GM10248 (cell line): ENCODE results near the gene CORO1A.
"Not testable (repeated sequence)": the region's sequence is repeated elsewhere in the genome, so short reads cannot be mapped to it uniquely, and the experiment has no call there.

Experiments
- CTCF ChIA-PET: fragments of 300-600 bp; sonication (Branson Sonifier 250); formaldehyde crosslinking; extraction: SDS; loops from one replicate; lab custom pipeline; 2021; ENCODE audit warnings: antibody characterized with exemption; lab: Yijun Ruan, JAX
- POLR2A ChIA-PET: fragments of 350-650 bp; sonication (Branson Sonifier 250); formaldehyde crosslinking; extraction: SDS; loops from one replicate; lab custom pipeline; 2020; ENCODE audit warnings: antibody characterized with exemption; lab: Yijun Ruan, JAX
- DNase-seq: peaks from one replicate; pipeline ENCODE4 v3.0.0; 2012; ENCODE audit errors: extremely low spot score
- TF ChIP-seq, protein P1 (sequence below): IDR thresholded peaks from 2 replicates; pipeline ENCODE4 v1.5.1; 2012; ENCODE audit warnings: mild to moderate bottlenecking, low read depth; ENCODE audit errors: extremely low read depth, missing control alignments, control extremely low read depth

Gene CORO1A

DNA sequence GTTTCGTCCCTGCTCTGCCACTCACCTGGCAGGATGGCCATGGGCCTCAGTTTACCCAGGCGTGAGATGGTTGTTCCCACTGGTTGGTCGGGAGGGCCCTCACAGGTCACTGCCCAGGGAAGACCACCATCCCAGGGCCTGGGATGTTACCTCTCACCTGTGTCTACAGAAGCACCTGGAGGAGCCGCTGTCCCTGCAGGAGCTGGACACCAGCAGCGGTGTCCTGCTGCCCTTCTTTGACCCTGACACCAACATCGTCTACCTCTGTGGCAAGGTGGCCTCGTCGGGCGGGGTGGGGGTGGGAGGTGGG, 4.1 kb downstream of the CORO1A start:
- TF ChIP-seq, protein P1, sequence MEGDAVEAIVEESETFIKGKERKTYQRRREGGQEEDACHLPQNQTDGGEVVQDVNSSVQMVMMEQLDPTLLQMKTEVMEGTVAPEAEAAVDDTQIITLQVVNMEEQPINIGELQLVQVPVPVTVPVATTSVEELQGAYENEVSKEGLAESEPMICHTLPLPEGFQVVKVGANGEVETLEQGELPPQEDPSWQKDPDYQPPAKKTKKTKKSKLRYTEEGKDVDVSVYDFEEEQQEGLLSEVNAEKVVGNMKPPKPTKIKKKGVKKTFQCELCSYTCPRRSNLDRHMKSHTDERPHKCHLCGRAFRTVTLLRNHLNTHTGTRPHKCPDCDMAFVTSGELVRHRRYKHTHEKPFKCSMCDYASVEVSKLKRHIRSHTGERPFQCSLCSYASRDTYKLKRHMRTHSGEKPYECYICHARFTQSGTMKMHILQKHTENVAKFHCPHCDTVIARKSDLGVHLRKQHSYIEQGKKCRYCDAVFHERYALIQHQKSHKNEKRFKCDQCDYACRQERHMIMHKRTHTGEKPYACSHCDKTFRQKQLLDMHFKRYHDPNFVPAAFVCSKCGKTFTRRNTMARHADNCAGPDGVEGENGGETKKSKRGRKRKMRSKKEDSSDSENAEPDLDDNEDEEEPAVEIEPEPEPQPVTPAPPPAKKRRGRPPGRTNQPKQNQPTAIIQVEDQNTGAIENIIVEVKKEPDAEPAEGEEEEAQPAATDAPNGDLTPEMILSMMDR, result no peak
- ChIA-PET POLR2A (no interaction called here), CTCF (interaction anchor here (0.8 to 3.6 kb wide), 2 partner anchors 95 to 212 kb away, joined by 3 to 17 read pairs; partner anchors contain the start of gene TBX6)
- no peak for DNase-seq

DNA sequence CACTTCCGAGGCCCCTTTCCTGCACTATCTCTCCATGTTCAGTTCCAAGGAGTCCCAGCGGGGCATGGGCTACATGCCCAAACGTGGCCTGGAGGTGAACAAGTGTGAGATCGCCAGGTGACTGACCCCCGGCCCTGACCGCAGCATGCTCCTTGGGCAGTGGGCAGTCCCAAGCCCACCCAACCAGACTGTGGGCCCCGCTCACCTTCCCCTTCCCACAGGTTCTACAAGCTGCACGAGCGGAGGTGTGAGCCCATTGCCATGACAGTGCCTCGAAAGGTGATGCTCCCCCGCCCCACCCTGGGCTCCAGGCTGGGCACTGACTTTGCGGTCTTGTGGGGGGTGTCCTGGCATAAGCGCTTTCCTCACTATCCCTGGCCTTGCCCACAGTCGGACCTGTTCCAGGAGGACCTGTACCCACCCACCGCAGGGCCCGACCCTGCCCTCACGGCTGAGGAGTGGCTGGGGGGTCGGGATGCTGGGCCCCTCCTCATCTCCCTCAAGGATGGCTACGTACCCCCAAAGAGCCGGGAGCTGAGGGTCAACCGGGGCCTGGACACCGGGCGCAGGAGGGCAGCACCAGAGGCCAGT, 4.7 kb downstream of the CORO1A start:
- CTCF ChIA-PET, result interaction anchor here (0.8 kb wide), 1 partner anchor 212 kb away, joined by 3 read pairs; no protein-coding TSS in a partner anchor
- POLR2A ChIA-PET, result no interaction called here
- TF ChIP-seq, protein P1, result no peak
- DNase-seq, result no peak

DNA sequence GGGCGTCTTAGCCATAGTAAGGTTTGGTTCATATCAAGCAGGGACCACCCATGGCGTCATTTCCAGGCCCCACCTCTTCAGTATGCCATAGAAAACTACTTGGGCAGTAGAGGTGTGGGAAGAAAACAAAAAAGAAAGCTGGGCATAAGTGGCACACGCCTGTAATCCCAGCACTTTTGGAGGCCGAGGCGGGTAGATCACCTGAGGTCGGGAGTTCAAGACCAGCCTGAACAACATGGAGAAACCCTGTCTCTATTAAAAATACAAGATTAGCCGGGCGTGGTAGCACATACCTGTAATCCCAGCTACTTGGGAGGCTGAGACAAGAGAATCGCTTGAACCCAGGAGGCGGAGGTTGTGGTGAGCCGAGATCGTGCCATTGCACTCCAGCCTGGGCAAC, 7.8 kb downstream of the CORO1A start:
- POLR2A ChIA-PET, CTCF ChIA-PET, DNase-seq: not testable (repeated sequence)

DNA sequence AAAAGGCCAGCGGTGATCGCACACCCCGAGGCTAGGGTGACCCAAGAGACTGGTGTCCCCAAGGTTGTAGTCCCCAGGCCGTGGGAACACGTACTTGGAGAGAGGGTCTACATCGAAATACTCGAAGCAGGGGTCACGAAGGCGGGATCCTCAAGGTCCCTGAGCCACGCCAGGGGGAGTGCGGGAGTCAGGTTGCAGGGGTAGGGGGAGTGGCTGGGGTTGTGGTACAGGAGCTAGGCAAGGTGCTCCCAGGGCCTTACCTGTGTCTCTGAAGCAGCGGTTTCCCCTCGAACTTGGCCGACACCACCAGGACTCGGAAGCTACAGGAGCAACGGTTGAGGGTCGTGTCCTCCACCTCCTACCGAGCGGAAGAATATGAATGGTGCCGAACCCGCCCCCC, 9.7 kb downstream of the CORO1A start:
- DNase-seq, CTCF ChIA-PET, POLR2A ChIA-PET: not testable (repeated sequence)

DNA sequence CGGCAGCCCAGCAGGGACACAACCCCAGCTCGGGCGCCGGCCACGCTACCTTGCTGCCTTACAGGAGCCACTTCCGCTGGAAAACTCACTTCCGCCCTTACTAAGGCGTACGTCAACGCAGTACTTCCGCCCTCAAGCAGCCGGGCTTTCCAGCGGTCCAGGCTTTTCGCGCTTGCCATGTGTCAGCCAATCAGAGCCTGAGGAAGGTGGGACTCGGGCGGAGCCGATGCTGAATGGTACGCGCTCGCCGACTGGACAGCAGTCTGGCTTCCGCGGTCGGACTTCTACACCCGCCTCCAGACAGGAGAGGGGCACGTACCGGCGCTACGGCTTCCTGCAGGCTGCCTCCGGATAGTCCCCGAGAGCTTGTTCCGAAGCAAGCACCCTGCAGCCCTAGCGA, 10.2 kb downstream of the CORO1A start, which contains the start of the genes BOLA2B and SLX1A:
Gene BOLA2B (minus strand): TSS at position 52 of the 400 bp plus-strand sequence. CDS start 71 bp downstream, outside the sequence.
Gene SLX1A (plus strand): TSS at position 261 of the 400 bp plus-strand sequence. CDS start 210 bp downstream, outside the sequence.
- POLR2A ChIA-PET, DNase-seq, CTCF ChIA-PET: not testable (repeated sequence)

DNA sequence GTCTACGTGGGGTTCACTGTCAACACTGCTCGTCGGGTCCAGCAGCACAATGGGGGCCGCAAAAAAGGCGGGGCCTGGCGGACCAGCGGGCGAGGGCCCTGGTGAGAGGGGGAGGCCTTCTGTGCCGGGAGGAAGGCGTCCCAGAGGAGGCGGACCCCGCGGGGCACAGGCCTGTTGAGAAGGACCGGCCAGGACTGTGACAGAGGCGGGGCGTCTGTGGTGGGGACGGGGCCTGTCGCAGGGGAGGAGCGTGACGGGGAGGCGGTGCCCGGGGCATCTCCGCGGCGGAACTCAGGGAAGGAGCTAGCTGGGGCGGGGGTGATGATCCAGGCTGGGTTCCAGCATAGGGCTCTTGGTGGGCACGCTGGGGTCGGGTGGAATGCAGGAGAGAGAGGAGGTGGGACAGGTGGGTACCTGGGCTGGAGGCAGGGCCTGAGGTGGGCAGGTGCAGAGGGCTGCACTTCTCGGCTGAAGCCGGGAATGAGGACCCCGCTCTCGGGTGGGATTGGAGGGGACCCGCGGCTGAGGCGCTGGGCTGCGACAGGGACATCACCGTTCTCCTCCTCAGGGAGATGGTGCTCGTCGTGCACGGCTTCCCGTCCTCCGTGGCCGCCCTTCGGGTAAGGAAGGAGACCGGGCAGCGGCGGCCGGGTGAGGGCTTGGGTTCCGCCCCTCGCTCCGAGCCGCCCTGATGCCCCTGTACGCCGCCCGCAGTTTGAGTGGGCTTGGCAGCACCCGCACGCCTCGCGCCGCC, 10.9 kb downstream of the CORO1A start:
- DNase-seq, CTCF ChIA-PET, POLR2A ChIA-PET: not testable (repeated sequence)

DNA sequence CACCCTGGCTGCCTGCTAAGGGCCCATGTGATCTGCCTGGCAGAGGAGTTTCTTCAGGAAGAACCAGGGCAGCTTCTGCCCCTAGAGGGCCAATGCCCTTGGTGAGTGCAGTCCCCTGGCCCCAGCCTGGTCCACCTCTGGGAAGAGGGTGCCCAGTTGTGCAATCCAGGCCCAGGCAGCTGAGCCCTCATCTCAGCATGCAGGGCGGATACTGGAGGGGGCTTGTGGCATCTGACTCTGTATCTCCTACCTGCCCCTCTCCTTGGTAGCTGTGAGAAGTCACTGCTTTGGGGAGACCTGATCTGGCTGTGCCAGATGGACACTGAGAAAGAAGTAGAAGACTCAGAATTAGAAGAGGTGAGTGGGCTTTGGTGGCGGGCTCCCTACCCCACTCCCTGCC, 13.6 kb downstream of the CORO1A start:
- POLR2A ChIA-PET, DNase-seq, CTCF ChIA-PET: not testable (repeated sequence)

DNA sequence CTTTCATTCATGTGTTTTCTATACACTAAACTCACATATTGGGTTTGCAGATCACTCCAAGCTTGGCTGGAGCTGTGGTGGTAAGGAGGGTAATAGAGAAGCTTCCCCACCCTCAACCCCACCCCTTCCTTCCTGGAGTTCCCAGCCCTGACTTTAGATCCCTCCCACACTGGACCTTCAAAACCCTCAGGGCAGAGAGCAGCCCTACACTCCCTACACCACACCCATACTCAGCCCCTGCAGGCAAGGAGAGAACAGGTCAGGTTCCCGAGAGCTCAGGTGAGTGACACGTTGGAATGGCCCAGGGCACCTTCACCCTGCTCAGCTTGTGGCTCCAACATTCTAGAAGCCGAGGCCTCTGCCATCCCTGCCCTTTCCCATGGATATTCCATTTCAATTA, 15.6 kb downstream of the CORO1A start, which contains the start of gene SULT1A3:
Gene SULT1A3 (plus strand): TSS at position 207 of the 400 bp plus-strand sequence. CDS start 1,474 bp downstream, outside the sequence.
- POLR2A ChIA-PET, CTCF ChIA-PET, DNase-seq: not testable (repeated sequence)

DNA sequence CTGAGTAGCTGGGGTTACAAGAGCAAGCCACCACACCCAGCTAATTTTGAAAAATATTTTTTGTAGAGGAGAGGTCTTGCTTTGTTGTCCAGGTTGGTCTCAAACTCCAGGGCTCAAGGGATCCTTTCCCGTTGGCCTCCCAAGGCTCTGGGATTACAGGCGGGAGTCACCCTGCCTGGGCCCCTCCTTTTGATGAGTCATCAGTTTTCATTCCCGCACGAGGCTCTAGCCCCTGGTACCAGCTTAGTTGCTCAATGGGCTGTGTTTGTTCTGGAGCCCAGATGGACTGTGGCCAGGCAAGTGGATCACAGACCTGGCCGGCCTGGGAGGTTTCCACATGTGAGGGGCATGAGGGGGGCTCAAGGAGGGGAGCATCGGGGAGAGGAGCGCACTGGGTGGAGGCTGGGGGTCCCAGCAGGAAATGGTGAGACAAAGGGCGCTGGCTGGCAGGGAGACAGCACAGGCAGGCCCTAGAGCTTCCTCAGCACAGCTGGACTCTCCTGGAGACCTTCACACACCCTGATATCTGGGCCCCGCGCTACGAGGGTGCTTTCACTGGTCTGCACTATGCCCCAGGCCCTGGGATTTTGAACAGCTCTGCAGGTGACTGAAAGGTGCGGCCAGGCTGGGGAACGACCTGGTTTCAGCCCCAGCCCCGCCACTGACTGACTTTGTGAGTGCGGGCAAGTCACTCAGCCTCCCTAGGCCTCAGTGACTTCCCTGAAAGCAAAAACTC, 16.4 kb downstream of the CORO1A start:
- DNase-seq, POLR2A ChIA-PET, CTCF ChIA-PET: not testable (repeated sequence)

DNA sequence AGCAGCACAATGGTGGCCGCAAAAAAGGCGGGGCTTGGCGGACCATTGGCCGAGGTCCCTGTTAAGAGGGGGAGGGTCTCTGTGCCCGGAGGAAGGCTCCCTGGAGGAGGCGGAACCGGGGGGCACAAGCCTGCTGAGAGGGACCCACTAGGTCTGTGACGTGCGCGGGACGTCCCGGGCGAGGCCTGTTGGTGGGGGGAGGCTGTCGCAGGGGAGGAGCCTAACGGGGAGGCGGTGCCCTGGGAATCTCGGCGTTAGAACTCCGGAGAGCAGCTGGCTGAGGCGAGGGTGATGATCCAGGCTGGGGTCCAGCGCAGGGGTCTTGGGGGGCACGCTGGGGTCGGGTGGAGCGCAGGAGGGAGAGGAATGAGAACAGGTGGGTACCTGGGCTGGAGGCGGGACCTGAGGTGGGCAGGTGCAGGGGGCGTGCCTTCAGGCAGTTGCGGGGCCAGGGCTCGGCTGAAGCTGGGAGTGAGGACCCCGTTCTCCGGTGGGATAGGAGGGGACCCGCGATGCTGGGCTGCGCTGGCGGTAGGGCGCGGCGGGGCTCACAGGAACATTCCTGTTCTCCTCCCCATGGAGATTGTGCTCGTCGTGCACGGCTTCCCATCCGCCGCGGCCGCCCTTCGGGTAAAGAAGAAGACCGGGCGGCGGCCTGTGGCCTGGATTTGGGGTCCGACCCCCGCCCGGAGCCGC, 22.3 kb downstream of the CORO1A start:
- DNase-seq, POLR2A ChIA-PET, CTCF ChIA-PET: not testable (repeated sequence)

DNA sequence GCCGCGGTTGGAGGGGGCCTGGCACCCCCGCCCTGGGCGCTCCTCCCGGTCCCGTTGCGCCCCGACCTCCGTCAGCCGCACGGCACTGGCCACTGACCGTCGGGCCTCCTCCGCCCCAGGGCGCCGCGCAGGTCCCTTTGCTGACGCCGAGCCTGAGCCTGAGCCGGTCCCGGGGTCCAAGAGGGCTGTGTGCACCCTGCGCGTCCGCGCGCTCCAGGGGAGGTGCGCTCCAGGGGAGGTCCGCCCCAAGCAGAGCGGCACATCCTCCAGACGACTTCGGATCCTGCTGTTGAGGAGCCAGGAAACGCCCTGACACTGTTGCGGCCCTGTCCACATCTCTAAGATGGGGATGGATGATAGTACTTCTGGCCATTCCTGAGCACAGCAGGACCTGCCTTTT, 22.9 kb downstream of the CORO1A start:
- CTCF ChIA-PET, DNase-seq, POLR2A ChIA-PET: not testable (repeated sequence)

DNA sequence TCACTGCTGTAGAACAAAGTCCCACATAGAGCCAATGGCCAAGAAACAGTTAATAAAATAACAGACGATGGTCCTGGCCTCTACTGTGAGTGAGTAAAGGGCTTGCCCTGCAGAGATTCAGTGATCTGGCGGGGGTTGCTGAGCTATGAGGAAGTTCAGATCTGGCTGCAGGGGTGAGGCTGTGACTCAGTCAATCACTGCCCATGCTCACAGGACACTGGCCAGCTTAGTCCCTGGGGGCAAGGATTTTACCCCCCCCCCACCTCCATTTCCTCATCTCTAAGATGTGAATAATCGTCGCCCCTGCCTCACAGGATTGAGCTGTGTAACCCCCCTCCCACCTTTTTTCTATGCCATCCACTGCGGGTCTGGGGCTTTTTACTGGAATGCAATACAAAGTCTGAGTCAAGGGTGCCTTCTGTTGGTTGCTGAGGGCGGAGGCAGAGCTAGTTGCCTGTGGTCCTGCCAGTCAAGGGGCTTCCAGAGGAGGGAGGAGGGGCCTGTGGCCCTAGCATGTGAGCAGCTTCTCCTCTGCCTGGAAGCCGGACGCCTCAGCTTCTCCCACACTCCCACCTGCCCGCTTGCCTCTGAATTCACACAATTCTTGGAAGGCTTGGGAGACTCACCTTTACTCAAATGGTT, 23.8 kb downstream of the CORO1A start:
- CTCF ChIA-PET, POLR2A ChIA-PET: not testable (repeated sequence)

DNA sequence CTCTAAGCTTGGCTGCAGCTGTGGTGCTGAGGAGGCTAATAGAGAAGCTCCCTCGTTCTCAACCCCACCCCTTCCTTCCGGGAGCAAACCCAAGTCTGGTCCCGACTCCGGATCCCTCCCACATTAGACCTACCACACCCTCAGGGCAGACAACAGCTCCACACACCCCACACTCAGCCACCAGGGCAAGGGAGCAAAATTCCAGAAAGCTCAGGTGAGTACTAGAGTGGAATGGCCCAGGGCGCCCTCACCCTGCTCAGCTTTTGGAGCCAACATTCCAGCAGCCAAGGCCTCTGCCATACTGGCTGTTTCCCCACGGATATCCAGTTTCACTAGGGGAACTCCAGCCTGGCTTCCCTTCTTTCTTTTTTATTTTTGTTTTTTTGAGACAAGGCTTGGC, 25.6 kb downstream of the CORO1A start:
- DNase-seq, CTCF ChIA-PET, POLR2A ChIA-PET: not testable (repeated sequence)

More for the DNA sequence above, 23.8 kb downstream of the CORO1A start:
- DNase-seq, result not testable (repeated sequence)

DNA sequence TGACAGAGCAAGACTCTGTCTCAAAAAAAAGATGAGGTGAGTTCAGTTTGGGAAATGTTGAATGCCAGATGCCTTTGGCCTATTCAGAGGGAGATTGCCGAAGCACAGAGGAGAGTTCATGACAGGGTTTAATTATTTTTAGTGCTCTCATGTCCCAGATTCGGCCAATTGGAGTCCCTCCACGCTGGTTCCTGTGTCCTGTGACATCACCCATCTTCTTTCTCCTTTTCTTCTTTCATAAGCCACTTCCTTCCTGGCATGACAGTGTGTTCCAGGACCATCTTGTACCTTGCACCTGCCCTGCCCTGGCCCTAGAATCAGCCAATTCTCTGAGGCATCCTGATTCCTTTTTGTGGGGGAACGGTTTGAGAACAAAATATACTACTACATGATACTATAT, 28.0 kb downstream of the CORO1A start:
- DNase-seq, CTCF ChIA-PET, POLR2A ChIA-PET: not testable (repeated sequence)
